Measurements from ENCODE around the gene PIGC.

DNA sequence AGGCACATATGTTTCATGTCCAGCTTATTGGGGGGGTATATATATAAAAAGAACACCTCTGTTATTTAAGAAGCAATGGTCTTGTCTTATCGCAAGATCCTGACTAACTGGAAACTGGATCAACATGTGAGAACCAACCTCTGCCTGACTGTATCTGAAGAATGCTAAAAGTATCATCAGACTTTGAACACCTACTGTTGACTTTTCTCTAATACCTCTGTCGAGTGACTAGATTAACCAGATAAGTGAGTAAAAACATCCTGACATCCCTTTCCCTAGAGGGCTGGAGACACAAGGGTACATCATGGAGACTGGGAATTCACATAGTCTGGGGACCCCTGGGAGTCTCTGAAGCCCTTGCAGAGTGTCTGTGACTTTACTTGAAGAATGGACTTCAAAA lies 26.3 kb upstream of the PIGC start:
- TF ChIP-seq FOXK2 (IDR thresholded peaks at IDR 0.05) (no peak), ELF4 (IDR thresholded peaks at IDR 0.05) (no peak), TARDBP (IDR thresholded peaks at IDR 0.05) (no peak), LEF1 (IDR thresholded peaks at IDR 0.05; ENCODE audit: borderline replicate concordance) (no peak), SP1 (IDR thresholded peaks at IDR 0.05) (no peak), FOXM1 (IDR thresholded peaks at IDR 0.05; ENCODE audit: borderline replicate concordance) (no peak), ZNF384 (IDR thresholded peaks at IDR 0.05) (no peak), FOXA1 (IDR thresholded peaks at IDR 0.05) (no peak), SUZ12 (IDR thresholded peaks at IDR 0.05) (no peak), BHLHE40 (IDR thresholded peaks at IDR 0.05; ENCODE audit: borderline replicate concordance) (no peak), ARNT (IDR thresholded peaks at IDR 0.05) (no peak), NFRKB (IDR thresholded peaks at IDR 0.05) (no peak)

Measured in HEK293T (cell line).